AG09309 (cell line): ENCODE results near the gene CFAP54.

ENCODE experiments used
- DNase-seq: peaks from one replicate; pipeline ENCODE4 v3.0.0-alpha.2; 2010; ENCODE audit warnings: low read depth
- H3K4me3 ChIP-seq: 2 replicates; pipeline ENCODE4 v1.5.1; 2011; ENCODE audit warnings: mild to moderate bottlenecking, low read depth, low read length, moderate library complexity; ENCODE audit not compliant: control insufficient read depth
- CTCF ChIP-seq: IDR thresholded peaks from 2 replicates; pipeline ENCODE4 v1.5.1; 2011; ENCODE audit warnings: mild to moderate bottlenecking, low read depth, low read length, inconsistent platforms; ENCODE audit not compliant: insufficient read depth, control insufficient read depth; ENCODE audit errors: missing control alignments

Gene CFAP54

GRCh38 chr12:96501908-96502307 is 12.5 kb downstream of the CFAP54 start:
- H3K4me3 ChIP-seq = no peak overlapping the region
- no peak for TF ChIP-seq CTCF
- DNase-seq = no peak

GRCh38 chr12:96502477-96502876 is 13.1 kb downstream of the CFAP54 start:
- no peak for TF ChIP-seq CTCF
- H3K4me3 ChIP-seq = no peak overlapping the region
- DNase-seq = no peak

- no peak overlapping the region for H3K4me3 ChIP-seq
- no peak for TF ChIP-seq CTCF
- DNase-seq = no peak
Observed at GRCh38 chr12:96502949-96503532, 13.7 kb downstream of the CFAP54 start.

- DNase-seq = no peak
- no peak for TF ChIP-seq CTCF
- H3K4me3 ChIP-seq = no peak overlapping the region
Observed at GRCh38 chr12:96503976-96504375, 14.6 kb downstream of the CFAP54 start.

GRCh38 chr12:96506776-96507175 is 17.4 kb downstream of the CFAP54 start:
- TF ChIP-seq CTCF = no peak
- DNase-seq = no peak
- H3K4me3 ChIP-seq = no peak overlapping the region

GRCh38 chr12:96510306-96510764 is 21.0 kb downstream of the CFAP54 start:
- DNase-seq = no peak
- TF ChIP-seq CTCF = no peak
- no peak overlapping the region for H3K4me3 ChIP-seq
